Activated CD8-positive, alpha-beta memory T cell treated with anti-CD3 and anti-CD28 coated beads, Interleukin-2, amount 10 ng/mL, durations not matched to agents 7 days and 5 days (primary cell): ENCODE data around the gene RRP9. TPM values are rescaled to one million over a fixed set of nuclear protein-coding genes. Genes with fewer than 3 reads are reported as not detected.
"Not testable (repeated sequence)": the region's sequence is repeated elsewhere in the genome, so short reads cannot be mapped to it uniquely, and the experiment has no call there.

Experiments
- ATAC-seq: fragments of 150-1000 bp; cut with Tn5 transposase; one replicate; pipeline ENCODE4 v1.10.0; 2021; ENCODE audit warnings: moderate library complexity
- CTCF ChIA-PET: fragments of 350-600 bp; sonication (Branson Sonifier 250); formaldehyde crosslinking; loops from one replicate; lab custom pipeline; 2021; ENCODE audit warnings: antibody characterized with exemption; lab: Charles Lee
- DNase-seq: peaks from one replicate; pipeline ENCODE4 v3.0.0-alpha.2; 2020
- H3K27ac Mint-ChIP-seq: one replicate; pipeline ENCODE4 v1.8.0; 2021; ENCODE audit warnings: mild to moderate bottlenecking, mixed read lengths
- H3K27me3 Mint-ChIP-seq: one replicate; pipeline ENCODE4 v1.8.0; 2021; ENCODE audit warnings: mixed read lengths
- H3K36me3 Mint-ChIP-seq: one replicate; pipeline ENCODE4 v1.8.0; 2021; ENCODE audit warnings: mild to moderate bottlenecking, mixed read lengths
- H3K4me1 Mint-ChIP-seq: one replicate; pipeline ENCODE4 v1.8.0; 2021; ENCODE audit warnings: mixed read lengths
- H3K4me3 Mint-ChIP-seq: one replicate; pipeline ENCODE4 v1.8.0; 2021; ENCODE audit warnings: mild to moderate bottlenecking, moderate library complexity, mixed read lengths
- H3K9me3 Mint-ChIP-seq: one replicate; pipeline ENCODE4 v1.8.0; 2022; ENCODE audit warnings: low read depth, mixed read lengths
- total RNA-seq, 2 experiments: library from RNA; stranded (reverse); gene quantifications; one replicate each; pipeline ENCODE4 v1.2.3, GENCODE V29; 2021

RRP9 gene
- total RNA-seq, 2 experiments from 2014 or later = 25.4 to 38.0 TPM

DNA sequence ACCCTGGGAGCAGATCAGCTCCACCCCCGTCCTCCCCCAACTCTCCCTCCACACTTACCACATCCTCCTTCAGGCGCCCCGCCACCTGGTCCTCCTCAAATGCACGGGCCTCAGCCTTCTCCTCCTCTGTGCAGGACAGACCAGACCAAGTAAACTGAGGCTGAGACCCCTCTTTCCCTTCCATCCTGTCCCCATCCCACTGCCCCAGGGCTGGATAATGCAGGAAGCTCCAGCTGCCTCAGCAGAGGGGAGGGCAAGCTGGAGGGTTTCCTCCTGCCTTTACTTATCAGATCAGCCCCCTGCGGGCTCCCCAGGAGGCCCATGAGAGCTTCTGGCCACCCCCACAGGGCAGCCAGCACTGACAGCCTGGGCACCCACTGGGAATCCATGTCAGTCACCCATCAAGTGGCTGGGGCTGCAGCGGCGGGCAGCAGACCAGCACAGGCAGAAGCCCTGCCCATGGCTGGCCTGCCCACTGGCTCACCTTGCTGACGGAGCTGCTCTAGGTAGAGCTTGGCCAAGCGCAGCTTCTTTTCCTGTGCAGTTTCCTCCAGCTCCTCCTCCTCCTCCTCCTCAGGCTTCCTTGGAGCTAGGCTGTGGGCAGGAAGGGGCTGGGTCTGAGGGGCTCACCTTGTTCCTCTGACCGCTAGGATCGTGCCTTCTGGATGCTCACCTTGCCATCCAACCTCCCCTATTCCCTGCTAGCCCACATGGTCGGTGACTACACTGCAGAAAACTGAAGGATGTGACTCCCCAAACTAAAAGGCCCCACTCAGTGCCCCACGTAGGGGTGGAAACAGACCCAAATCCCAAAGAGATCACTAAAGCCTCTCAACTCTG, 3.9 kb downstream of the RRP9 start:
- Mint-ChIP-seq H3K36me3 (peaks cover 23% of the 10 kb centered on the region), H3K4me3 (no peak overlapping the region), H3K9me3 (no peaks in the 10 kb centered on the region), H3K27me3 (no peaks in the 10 kb centered on the region), H3K27ac (peak overlapping the region; percentile 54), H3K4me1 (peaks cover 41% of the 10 kb centered on the region)
- ATAC-seq (no peak), DNase-seq (no peak)
- CTCF ChIA-PET = interaction anchor here (1.4 kb wide), 1 partner anchor 36 kb away, joined by 4 read pairs; the partner anchor contains the start of gene ABHD14B

DNA sequence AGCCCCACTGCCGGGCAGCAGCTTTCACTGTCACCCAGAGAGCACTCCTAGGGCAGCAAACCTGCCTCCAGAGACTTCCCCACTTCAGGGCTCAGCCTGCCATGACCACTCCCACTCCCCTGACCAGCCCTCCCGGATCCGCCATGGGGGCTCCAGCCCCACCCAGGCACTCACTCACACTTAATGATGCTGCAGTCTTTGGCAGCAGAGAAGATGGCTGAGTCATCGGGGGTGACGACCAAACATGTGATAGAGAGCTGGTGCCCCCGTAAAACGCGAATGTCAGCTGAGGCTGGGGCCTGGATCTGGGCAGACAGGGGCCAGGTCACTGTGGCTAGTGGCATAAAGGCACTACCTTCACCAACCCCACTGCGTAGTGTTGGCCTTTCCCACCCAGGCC, 4.7 kb downstream of the RRP9 start:
- no peak for DNase-seq
- ATAC-seq = no peak
- H3K4me3 Mint-ChIP-seq = no peak overlapping the region
- CTCF ChIA-PET = interaction anchor here (0.7 kb wide), 1 partner anchor 251 kb away, joined by 3 read pairs; no protein-coding TSS in a partner anchor
- peaks cover 23% of the 10 kb centered on the region for H3K36me3 Mint-ChIP-seq
- peaks cover 33% of the 10 kb centered on the region for H3K4me1 Mint-ChIP-seq
- no peak overlapping the region for H3K27ac Mint-ChIP-seq
- H3K27me3 Mint-ChIP-seq = no peaks in the 10 kb centered on the region
- no peaks in the 10 kb centered on the region for H3K9me3 Mint-ChIP-seq

DNA sequence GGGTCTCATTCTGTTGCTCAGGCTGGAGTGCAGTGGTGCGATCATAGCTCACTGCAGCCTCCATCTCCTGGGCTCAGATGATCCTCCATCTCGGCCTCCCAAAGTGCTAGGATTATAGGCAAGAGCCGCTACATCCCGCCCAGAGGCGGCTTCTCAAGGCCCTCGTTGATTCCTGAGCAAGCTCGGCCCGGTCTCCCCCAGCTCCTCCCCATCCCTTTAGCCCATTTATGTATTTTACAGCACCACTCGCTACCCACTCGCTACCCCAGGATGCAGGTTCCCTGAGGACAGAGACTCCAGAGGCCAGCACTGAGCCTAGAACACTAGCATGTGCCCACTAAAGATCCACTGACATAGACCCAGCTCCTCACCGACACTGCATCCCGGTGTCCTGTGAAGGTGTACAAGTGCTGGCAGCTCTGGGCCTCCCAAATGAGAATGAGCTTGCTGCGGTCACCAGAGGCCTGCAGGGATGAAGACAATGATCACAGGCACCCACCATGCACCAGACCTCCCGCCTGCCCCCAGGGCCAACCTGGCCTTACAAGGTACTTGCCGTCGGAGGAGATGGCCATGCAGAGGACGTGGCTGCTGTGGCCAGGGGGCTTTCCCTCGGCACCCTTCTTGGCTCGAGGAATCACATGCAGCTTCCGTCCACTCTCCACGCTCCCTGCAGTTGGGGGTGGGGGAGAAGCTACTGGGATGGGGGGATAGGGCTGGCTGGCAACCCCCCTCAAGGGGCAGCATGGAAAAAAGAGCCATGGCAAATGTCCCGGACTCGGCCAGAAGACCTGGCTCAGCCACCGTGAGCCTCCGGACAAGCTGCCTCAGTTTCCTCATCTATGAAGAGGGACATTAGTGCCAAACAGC, 5.6 kb downstream of the RRP9 start:
- Mint-ChIP-seq H3K4me3 (no peak overlapping the region), H3K27me3 (no peaks in the 10 kb centered on the region), H3K27ac (no peak overlapping the region), H3K36me3 (peaks cover 25% of the 10 kb centered on the region), H3K9me3 (no peaks in the 10 kb centered on the region), H3K4me1 (peaks cover 31% of the 10 kb centered on the region)
- ATAC-seq (no peak), DNase-seq (no peak)
- CTCF ChIA-PET = no interaction called here

DNA sequence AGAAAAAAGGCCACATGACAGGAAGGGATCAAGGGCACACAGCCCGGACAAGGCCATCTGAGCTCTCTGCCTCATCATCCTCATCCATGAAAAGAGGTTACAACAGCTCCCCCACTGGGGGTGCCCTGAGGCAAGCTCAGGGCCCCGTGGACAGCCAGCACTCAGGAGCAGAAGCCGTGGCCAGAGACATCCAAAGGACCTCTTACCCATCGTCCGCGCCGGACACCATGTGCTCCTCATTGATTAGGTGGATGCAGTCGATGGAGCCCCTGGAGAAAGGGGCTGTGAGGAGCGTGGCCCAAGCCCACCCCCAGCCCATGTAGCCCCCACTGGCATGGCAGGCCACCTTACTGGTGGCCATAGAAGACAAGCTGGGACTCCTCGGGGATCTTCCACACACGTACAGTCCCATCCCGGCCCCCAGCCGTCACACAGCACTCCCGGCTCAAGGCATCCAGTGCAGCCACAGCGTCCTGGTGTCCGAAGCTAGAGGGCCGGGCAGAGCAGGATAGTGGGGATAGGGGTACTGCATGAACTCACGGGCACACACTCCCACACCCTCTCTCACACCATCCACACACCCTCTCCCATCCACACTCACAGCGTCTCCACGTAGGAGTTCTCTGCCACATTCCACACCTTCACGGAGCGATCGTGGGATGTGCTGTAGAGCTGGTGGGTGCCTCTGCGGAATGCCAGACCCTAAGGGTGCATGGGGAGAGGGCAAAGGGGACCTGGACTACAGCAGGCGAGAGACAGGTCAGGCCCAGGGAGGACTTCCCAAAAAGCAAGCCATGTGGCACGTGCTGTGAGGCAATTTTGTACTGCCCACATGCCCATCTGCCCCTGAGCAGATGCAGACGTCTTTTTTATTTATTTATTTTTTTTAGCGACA, 6.5 kb downstream of the RRP9 start:
- H3K27me3 Mint-ChIP-seq = no peaks in the 10 kb centered on the region
- CTCF ChIA-PET = no interaction called here
- no peak overlapping the region for H3K4me3 Mint-ChIP-seq
- no peaks in the 10 kb centered on the region for H3K9me3 Mint-ChIP-seq
- H3K36me3 Mint-ChIP-seq = peaks cover 24% of the 10 kb centered on the region
- ATAC-seq (no peak), DNase-seq (no peak)
- no peak overlapping the region for H3K27ac Mint-ChIP-seq
- H3K4me1 Mint-ChIP-seq = peaks cover 22% of the 10 kb centered on the region

DNA sequence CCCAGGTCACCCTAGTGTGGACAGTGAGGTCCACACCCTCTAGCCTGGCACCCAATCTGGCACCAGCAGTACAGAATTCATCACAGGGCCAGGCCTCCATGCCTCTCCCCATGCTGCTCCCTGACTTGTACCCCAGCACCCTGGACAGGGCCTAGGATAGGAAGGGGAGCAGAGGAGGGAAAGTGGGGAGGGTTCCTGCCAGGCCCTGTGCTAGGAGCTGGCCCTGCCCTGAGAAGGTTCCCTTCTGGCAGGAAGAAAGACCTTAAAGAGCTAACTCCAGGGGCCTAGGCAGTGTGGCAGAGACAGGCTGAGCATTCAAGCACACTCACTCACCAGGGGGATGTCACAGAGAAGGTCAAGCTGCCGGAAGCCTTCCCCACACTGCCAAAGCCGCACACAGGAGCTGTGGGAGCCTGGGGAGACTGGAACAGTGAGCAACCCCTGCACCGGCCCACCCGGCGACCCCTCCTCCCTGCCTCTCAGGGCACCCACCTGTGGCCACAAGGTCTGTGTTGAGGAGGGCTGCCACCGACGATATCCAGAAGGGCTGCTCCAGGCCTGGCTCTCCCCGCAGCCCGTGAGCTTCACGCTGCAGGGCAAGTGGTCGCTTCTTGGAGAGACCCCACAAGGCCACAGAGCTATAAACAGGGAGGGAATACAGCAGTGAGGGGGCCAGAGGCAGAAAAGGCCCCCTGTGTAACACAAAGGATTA, 7.4 kb downstream of the RRP9 start:
- Mint-ChIP-seq H3K9me3 (no peaks in the 10 kb centered on the region), H3K36me3 (peaks cover 25% of the 10 kb centered on the region)
- CTCF ChIA-PET = no interaction called here

DNA sequence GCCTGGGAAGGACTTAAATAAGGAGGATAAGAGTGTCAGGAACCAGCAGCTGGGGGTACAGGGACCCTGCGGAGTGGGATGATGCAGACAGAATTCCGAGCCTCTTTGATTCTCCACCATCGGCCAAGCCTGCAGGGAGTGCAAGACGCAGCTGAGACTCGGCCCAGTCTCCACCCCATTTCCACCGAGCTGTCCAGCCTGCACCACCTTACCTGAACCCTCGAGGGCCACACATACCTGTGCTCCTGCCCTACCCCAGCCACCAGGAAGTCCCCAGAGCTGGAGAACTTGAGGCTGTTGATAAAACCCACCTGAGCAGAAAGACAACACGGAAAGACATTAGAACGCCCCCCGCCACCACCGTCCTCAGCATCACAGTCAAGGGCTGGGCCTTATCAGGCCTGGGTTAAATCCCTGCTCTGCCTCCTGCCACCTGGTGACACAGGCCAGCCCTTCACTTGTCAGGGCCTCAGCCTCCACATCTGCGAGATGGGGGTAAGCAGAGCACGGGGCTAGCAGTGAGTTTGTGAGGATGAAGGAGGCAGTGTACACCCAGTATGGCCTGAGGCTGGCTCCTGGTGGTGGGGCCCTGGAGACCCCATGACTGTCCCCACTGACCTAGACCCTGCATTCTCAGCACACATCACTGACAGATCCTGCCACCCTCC, 8.1 kb downstream of the RRP9 start:
- peaks cover 11% of the 10 kb centered on the region for H3K4me1 Mint-ChIP-seq
- H3K27ac Mint-ChIP-seq = no peak overlapping the region
- H3K9me3 Mint-ChIP-seq = no peaks in the 10 kb centered on the region
- ATAC-seq (no peak), DNase-seq (no peak)
- CTCF ChIA-PET = no interaction called here
- H3K4me3 Mint-ChIP-seq = no peak overlapping the region
- peaks cover 25% of the 10 kb centered on the region for H3K36me3 Mint-ChIP-seq
- no peaks in the 10 kb centered on the region for H3K27me3 Mint-ChIP-seq

More for the DNA sequence above, 7.4 kb downstream of the RRP9 start:
- peaks cover 15% of the 10 kb centered on the region for H3K4me1 Mint-ChIP-seq
- no peak overlapping the region for H3K4me3 Mint-ChIP-seq
- DNase-seq (no peak), ATAC-seq (no peak)
- no peak overlapping the region for H3K27ac Mint-ChIP-seq
- H3K27me3 Mint-ChIP-seq = no peaks in the 10 kb centered on the region

DNA sequence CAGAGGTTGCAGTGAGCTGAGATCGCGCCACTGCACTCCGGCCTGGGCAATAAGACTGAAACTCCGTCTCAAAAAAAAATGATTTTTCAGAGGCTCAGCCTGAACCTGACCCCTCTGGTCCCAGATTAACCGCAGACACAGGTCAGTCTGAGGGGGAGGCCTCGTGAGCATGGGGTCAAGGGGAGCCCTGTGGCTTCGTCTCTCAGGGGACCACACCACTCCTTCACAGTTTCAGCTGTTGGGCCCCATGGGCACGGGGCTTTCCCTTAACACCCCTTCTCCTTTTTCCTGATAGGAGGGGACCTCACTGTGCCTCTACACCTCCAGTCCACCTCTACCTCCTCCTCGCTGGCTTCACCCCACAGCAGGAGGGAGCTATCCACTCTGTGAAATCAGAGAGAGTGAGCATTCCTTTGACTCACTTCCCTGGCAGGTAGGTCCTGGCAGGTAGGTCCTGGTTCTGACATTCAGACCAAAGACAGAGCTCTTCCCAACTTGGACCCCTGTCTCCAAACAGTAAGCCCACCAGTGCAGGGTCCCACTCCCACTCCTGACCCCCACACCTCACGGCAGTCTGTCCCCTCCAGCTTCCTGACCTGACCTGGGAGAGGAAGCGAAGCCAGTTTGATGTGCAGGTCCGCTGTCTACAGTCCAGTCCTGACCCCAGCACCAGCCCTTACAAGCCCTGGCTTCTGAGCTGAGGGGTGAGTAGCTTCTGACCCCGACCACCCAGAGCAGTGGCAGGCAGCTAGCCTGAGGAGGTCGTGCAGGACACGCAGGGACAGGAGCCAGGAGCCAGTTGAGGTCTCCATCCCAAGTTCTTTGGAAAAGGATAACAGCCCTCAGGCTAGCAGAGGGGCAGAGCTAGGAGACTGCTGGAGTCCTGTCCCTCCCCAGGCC, 9.0 kb downstream of the RRP9 start:
- H3K27ac Mint-ChIP-seq = no peak overlapping the region
- no peak for ATAC-seq
- peaks cover 25% of the 10 kb centered on the region for H3K36me3 Mint-ChIP-seq
- CTCF ChIA-PET = no interaction called here
- no peaks in the 10 kb centered on the region for H3K27me3 Mint-ChIP-seq
- H3K4me1 Mint-ChIP-seq = peaks cover 5% of the 10 kb centered on the region
- no peak for DNase-seq
- H3K9me3 Mint-ChIP-seq = no peaks in the 10 kb centered on the region
- no peak overlapping the region for H3K4me3 Mint-ChIP-seq

DNA sequence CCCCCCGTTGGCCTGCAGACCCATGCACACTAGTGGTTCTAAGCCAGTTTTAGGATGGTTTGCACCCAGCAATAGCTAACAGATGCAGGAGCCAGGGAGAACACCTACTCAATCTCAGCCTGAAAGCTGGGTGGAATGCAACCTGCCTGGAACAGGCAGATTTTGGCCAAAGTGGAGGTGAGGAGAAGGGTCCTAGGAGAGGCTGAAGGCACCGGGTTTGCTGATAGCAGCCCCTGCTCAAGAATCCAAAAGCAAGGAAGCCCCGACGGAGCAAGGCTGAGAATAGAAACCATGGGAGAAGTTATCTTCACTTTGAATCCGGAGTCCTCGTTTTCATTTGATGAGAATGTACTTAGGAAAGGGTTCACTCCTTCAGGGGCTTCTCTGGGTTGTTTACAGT, 9.9 kb downstream of the RRP9 start:
- Mint-ChIP-seq H3K27me3 (no peaks in the 10 kb centered on the region), H3K4me1 (no peaks in the 10 kb centered on the region), H3K9me3 (no peaks in the 10 kb centered on the region), H3K4me3 (no peak overlapping the region), H3K27ac (no peak overlapping the region), H3K36me3 (peaks cover 19% of the 10 kb centered on the region)
- no peak for DNase-seq
- no peak for ATAC-seq
- CTCF ChIA-PET = no interaction called here

DNA sequence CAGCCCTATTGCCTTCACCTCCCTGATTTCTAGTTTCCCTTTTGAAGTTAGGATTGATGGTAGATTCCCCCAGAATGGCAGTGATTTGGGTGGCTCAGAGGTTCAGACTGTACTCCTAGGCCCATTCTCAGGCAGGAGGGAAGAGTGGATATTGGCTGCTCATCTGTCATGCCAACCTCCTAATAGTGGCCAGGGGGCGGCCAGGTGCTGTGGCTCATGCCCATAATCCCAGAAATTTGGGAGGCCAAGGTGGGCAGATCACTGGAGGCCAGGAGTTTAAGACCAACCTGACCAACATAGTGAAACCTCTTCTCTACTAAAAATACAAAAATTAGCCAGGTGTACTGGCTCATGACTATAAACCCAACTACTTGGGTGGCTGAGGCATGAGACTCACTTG, 11.3 kb downstream of the RRP9 start:
- H3K27ac Mint-ChIP-seq = no peak overlapping the region
- no peaks in the 10 kb centered on the region for H3K9me3 Mint-ChIP-seq
- CTCF ChIA-PET = no interaction called here
- H3K27me3 Mint-ChIP-seq = peaks cover 2% of the 10 kb centered on the region
- H3K4me1 Mint-ChIP-seq = no peaks in the 10 kb centered on the region
- no peak for ATAC-seq
- H3K4me3 Mint-ChIP-seq = no peak overlapping the region
- no peak for DNase-seq
- peaks cover 15% of the 10 kb centered on the region for H3K36me3 Mint-ChIP-seq

DNA sequence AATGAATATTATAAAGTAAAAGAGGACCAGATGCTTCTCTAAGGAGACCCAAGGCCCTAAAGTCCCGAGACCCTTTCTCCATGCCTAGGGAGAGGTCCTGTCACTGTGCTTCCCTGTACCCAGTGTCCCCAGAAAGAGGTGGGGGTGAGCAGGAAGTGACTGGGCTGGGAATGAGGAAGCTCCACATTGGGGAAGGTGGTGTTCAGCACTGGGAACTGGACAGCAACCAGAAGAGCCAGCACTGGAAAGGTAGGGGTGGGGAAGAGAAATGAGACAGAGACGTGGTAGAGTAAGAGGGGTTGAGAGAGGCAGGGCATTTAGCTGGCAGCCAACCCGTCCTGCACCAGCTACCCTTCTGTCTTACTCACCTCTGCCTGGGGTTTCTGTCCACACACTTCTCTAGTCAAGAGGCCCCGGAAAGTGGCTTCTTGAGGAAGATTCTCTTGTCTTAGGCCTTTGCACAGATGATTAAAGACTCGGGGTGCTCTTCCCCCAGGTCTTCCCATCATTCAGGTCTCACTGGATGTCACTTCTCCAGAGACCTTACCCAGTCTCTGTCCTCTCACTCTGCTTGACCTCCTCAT, 12.2 kb downstream of the RRP9 start:
- Mint-ChIP-seq H3K27ac (no peak overlapping the region), H3K36me3 (peaks cover 10% of the 10 kb centered on the region), H3K9me3 (no peaks in the 10 kb centered on the region), H3K4me1 (no peaks in the 10 kb centered on the region), H3K27me3 (peaks cover 2% of the 10 kb centered on the region), H3K4me3 (no peak overlapping the region)
- CTCF ChIA-PET = no interaction called here
- DNase-seq = no peak
- ATAC-seq = no peak

DNA sequence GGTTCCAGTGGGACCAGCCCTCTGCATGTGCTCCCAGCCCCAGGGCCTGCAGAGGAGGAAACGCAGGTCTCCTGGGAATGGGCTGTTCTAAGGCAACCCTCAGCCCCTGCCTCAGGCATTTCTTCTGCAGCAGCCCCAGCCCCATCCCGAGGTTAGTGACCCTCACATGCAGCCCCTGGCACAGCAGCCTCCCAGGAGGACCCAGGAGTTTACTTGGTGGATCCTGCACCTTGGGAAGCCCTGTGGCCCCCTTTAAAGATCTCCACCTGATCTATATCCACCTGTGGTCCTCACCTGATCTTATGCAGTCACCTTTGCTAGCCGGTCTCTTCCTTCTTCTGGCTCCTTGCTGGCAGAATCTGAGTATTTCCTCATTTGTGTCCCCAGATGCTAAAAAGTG, 12.7 kb downstream of the RRP9 start:
- H3K4me3 Mint-ChIP-seq, CTCF ChIA-PET, H3K27ac Mint-ChIP-seq, H3K4me1 Mint-ChIP-seq, H3K36me3 Mint-ChIP-seq, H3K9me3 Mint-ChIP-seq, ATAC-seq, H3K27me3 Mint-ChIP-seq, DNase-seq: not testable (repeated sequence)
